Hematopoietic multipotent progenitor cell treated with erythropoietin and hydrocortisone succinate and interleukin-3 and kit ligand, for 4 days (in vitro differentiated cells): ENCODE data around the gene TPGS2.
A peak's percentile ranks its signal among the peaks of the same experiment; 100 is the strongest.
"Not testable (repeated sequence)": the region's sequence is repeated elsewhere in the genome, so short reads cannot be mapped to it uniquely, and the experiment has no call there.

Experiments
- DNase-seq: peaks from one replicate; pipeline ENCODE4 v3.0.0-alpha.2; 2015

The TPGS2 gene

DNA sequence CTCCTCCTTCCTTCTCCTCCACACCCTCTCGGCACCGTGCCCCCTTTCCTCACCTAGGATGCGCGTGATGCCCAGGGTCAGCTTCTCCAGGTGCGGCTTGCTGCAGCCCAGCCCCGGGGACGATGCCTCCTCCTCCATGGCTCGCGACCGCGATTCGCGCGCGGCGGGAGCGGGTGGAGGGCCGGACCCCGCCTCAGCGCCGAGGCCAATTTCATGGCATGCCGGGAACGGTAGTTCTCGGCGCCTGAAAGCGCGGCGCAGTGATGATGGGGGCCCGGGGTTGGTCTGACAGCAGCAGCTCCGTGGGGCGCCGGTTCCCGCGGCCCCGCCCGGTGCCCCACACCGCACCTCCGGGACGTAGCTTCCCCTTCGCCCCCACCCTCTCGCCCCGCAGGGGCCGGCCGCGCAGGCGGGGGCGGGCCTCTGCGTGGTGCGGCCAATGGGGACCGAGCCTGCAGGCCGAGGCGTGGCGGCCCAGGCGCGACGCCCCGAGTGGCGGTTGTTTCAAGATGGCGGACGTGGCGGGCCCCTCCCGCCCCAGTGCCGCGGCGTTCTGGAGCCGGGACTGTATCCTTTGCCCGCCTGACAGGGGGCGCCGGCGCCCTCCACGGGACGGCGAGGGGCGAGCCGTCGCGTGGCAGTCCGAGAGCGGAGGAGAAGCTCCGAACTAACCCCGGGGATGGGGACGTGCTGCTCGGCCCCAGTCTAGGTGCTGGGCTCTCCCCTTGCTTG is at the start of gene TPGS2, which contains the start of gene KIAA1328:
Gene TPGS2 (minus strand): TSS at position 373 of the 732 bp plus-strand sequence. CDS start 235 bp downstream, at position 138.
Gene KIAA1328 (plus strand): TSS at position 498 of the 732 bp plus-strand sequence. CDS start 12 bp downstream, at position 510.
- DNase-seq, result peak; percentile 97

DNA sequence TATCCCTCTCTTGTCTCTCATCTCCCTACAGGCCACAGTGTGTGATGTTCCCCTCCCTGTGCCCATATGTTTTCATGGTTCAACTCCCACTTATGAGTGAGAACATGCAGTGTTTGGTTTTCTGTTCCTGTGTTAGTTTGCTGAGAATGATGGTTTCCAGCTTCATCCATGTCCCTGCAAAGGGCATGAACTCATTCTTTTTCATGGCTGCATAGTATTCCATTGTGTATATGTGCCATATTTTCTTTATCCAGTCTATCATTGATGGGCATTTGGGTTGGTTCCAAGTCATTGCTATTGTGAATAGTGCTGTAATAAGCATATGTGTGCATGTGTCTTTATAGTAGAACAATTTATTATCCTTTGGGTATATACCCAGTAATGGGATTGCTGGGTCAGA is 45.0 kb upstream of the TPGS2 start:
- not testable (repeated sequence) for DNase-seq

DNA sequence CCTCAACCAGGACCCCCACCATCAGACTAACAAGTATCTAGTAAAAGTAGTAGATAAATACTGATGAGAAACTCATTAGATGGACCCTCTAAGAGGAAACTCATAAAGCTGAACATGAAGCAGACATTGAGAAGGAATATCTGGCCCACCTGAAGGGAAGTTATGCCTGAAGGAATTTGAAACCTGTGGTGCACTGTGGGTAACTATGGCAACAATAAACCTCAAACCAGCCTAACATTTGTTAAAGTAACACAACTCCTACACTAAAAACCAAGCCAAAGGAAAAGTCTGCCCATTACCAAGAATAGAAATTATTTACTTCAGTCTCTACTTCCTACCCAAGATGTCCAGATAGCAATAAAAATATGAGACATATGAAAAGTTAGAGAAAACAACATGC is 43.5 kb upstream of the TPGS2 start:
- no peak for DNase-seq

DNA sequence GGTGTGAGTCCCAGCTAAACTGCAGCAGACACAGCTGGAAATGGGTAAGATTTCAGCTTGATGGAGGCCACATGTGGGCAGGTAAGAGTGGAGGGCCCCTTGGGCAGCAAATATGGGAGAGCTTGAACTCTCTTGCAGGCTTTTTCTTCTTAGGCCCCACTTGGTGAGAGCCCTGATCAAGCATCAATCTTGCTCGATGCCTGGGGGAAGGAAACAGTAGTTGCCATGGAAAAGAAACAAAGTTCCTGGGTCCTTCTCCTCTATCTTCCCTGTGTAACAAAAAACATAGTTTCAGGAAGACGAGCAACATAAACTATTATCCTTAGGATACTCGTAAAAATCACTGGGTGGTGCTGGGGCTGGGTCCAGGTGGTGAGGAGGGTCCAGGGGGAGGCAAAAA is 43.0 kb upstream of the TPGS2 start:
- no peak for DNase-seq

DNA sequence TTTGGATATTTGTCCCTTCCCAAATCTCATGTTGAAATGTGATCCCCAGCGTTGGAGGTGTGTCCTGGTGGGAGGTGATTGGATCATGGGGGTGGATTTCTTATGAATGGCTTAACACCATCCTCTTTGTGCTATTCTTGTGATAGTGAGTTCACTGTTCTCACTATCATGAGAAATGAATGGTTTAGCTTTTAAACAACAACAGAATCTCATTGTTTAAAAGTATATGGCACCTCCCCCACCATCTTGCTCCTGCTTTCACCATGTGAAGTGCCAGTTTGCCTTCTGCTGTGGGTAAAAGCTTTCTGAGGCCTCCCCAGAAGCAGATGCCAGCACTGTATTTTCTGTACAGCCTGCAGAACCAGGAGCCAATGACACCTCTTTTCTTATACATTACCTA is 38.3 kb upstream of the TPGS2 start:
- no peak for DNase-seq

GRCh38 chr18:36862182-36862581 is 33.4 kb upstream of the TPGS2 start:
- DNase-seq, result no peak

GRCh38 chr18:36856815-36857214 is 28.0 kb upstream of the TPGS2 start:
- no peak for DNase-seq

GRCh38 chr18:36851202-36851590 is 22.4 kb upstream of the TPGS2 start:
- DNase-seq, result no peak

DNA sequence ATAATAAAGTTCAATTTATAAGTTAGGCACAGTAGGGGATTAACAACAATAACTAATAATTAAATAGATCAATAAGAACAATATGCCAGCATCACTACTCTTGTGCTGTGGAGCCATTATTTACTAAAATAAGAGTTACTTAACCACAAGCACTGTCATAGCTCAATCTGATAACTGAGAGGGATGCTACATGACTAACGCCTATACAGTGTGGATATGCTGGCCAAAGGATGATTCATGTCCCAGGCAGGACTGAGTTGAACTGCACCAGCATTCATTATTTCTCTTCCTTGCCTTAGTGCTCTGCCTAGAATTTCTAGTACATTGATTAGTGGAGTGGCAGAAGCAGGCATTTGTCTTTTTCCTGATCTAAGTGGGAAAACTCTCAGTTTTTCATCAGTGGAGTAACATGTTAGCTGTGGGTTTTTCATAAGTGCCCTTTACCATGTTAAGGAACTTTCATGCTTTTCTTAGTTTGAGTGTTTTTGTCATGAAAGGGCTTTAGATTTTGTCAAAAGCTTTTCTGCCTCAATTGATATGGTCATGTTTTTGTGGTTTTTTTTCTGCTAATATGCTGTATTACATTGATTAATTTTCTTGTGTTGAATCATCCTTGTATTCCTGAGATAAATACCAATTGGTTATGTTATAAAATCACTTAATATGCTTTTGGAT is 21.9 kb upstream of the TPGS2 start:
- peak; percentile 68 for DNase-seq

- DNase-seq, result no peak
Observed at GRCh38 chr18:36849288-36850006, 20.6 kb upstream of the TPGS2 start.

DNA sequence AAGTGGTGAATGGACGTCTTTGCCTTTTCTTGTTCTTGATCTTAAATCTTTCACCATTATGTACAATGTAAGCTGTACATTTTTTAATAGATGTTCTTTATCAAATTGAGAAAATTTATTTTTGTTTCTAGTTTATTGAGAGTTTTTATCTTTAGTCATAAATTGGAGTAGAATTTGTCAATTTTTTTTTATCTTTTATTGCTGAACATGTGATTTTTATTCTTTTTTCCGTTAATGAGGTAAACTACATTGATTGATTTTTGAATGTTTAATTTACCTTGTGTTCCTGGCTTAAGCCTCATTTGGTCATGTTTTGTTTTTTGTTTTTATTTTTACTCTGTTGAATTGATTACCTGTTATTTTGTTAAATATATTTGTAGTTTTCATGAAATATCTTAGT is 19.8 kb upstream of the TPGS2 start:
- no peak for DNase-seq

- DNase-seq, result no peak
Observed at GRCh38 chr18:36843784-36844183, 15.0 kb upstream of the TPGS2 start.

GRCh38 chr18:36843199-36843598 is 14.4 kb upstream of the TPGS2 start:
- no peak for DNase-seq

DNA sequence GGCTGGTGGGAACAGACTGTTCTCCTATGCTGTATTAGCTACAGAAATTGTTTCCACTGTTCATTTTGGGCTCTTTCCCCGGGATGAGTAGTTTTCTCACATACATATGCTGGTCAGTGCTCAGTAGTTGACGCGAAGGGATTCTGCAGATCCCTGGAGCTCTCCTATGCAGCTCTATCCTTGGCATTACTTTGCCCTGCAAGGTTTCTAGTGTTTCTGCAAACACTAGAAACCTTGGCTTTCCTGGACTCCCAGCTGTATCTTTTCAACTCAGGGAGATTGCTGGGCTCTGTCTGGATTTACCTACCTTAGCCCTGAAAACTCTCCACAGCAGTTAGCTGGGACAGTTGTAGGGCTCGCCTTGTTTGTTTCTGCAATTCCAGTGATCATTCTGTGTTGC is 11.0 kb upstream of the TPGS2 start:
- no peak for DNase-seq

- DNase-seq, result no peak
Observed at GRCh38 chr18:36835927-36836326, 7.1 kb upstream of the TPGS2 start.

DNA sequence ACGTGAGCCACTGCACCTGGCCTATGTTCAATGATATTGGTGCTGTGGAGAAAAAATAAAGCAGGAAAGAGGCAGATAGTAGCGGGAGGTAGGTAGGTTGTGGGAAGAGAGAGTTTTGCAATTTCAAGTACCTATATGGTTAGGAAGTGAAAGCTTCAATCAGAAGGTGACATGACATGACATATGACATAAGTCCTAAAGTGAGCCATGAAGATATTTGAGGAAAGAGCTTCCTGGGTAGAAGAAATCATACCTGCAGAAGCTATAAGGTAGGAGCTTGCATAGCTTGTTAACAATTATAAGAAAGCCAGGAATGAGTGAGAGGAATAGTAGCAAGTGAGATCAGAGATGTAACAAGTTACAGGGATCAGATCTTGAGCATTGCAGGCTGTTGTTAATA is 4.3 kb upstream of the TPGS2 start:
- DNase-seq, result no peak

- DNase-seq, result no peak
Observed at GRCh38 chr18:36831139-36831538, 2.3 kb upstream of the TPGS2 start.

- no peak for DNase-seq
Observed at GRCh38 chr18:36830158-36830495, 1.3 kb upstream of the TPGS2 start.

- DNase-seq, result no peak
Observed at GRCh38 chr18:36829362-36830157, 758 bp upstream of the TPGS2 start.

DNA sequence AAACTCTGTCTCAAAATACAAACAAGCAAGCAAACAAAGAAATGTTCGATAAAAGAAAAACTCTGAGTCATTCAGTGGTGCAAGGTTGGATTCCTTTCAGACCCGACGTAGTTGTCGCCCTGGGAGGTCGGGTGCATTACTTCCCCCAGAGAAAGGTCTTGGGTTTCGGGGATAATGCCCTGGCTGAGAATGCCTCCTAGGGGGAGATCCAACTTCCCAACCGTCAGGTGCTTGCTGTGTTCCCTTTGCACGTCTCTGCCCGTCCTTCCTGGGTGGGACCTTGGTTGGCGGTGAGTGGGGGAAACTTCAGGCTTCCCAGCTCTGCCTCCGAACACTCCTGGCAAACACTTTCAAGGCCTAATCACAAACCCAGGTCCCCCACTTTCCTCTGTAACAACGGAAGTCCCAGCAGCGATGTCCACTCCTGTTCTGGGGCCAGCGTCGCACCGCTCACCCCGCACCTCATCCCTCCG is 609 bp downstream of the TPGS2 start:
- DNase-seq, result no peak

- DNase-seq, result no peak
Observed at GRCh38 chr18:36826556-36826955, 2.2 kb downstream of the TPGS2 start.

DNA sequence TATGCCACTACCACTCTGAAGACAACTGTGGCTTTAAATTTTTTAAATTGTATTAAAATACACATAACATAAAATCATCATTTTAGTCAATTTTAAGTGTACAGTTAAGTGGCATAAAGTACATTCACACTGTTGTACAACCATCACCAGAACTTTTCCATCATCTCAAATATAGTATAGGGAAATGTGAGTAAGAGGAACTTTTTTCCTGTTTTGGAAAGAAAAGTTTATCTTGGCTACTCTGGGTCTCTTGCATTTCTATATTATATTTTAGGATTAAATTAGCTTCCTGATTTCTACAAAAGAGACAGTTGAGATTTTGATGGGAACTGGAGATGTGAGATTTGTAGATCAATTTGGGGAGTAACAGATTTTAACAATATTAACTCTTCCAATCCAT is 3.3 kb downstream of the TPGS2 start:
- no peak for DNase-seq

GRCh38 chr18:36821681-36822080 is 7.1 kb downstream of the TPGS2 start:
- no peak for DNase-seq
